Upper lobe of left lung (tissue), 4 donors: Measurements from ENCODE around the gene STAG3.

Source experiments
- CTCF ChIP-seq, 6 experiments: fragments of 450-650 bp in 4 of 6; fragments of 200-600 bp in 2 of 6; sonication (generic) in 2 of 6; IDR thresholded peaks; one replicate each; pipeline ENCODE4 v1.5.1; 2016 to 2019; ENCODE audit warnings: antibody characterized with exemption in 6 of 6
- POLR2A ChIP-seq, 4 donors: fragments of 450-650 bp; IDR thresholded peaks; one replicate each; pipeline ENCODE4 v1.5.1; 2016 to 2017; ENCODE audit warnings: antibody characterized with exemption in 4 of 4, mild to moderate bottlenecking in 2 of 4
- POLR2AphosphoS5 ChIP-seq, 2 donors: sonication (generic); formaldehyde crosslinking; IDR thresholded peaks; one replicate each; pipeline ENCODE4 v1.5.1; 2017; ENCODE audit warnings: antibody characterized with exemption in 2 of 2

- TF ChIP-seq CTCF (IDR thresholded peaks at IDR 0.05) (no peak), POLR2A (IDR thresholded peaks at IDR 0.05) (no peak), POLR2AphosphoS5 (IDR thresholded peaks at IDR 0.05) (no peak)
Measured at GRCh38 chr7:100204454-100204853, 26.7 kb downstream of the STAG3 start.
